ENCODE measurements around the gene KCNJ18.
"Not testable (repeated sequence)": the region's sequence is repeated elsewhere in the genome, so short reads cannot be mapped to it uniquely, and the experiment has no call there.

DNA sequence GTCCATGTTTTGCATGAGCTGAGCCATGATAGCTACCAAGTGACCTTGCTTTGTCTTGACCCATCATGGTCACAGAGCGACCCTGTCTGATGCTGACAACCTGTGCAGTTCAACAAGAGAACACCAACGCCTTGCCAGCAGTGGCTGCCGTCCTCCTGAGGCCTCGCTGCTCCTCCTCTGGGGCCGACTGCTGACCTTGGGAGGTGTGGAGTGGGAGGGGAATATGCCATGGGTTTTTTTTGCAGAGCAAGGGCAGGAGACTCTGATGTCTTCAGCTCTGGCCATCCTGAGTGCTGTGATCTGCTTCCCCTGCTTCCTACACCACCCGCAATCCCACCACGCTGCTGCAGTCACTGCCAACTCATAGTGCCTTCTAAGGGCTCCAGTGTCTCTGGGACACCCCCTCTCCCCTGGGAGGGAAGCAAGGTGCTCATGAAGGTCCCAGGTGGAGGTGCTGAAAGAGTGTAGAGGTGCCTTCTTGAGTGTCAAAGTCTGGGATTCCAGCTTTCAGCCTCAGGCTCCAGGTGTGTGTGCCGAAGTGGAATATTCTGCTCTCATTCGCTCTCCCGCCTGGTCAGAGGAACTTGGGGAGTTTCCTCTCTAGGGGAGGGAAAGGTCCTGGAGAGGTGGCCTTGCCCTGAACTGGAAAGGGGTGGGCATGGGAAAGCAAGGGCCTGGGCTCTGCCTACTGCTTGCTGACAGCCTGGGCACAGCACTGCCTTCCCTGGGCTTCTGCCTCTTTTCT, 22.5 kb upstream of the KCNJ18 start:
- not testable (repeated sequence) for TF ChIP-seq EZH2 (IDR thresholded peaks at IDR 0.05; ENCODE audit: borderline replicate concordance); EZH2phosphoT487 (IDR thresholded peaks at IDR 0.05; ENCODE audit: low read depth, severe bottlenecking, unreplicated experiment)
- TF ChIP-seq, protein P1, sequence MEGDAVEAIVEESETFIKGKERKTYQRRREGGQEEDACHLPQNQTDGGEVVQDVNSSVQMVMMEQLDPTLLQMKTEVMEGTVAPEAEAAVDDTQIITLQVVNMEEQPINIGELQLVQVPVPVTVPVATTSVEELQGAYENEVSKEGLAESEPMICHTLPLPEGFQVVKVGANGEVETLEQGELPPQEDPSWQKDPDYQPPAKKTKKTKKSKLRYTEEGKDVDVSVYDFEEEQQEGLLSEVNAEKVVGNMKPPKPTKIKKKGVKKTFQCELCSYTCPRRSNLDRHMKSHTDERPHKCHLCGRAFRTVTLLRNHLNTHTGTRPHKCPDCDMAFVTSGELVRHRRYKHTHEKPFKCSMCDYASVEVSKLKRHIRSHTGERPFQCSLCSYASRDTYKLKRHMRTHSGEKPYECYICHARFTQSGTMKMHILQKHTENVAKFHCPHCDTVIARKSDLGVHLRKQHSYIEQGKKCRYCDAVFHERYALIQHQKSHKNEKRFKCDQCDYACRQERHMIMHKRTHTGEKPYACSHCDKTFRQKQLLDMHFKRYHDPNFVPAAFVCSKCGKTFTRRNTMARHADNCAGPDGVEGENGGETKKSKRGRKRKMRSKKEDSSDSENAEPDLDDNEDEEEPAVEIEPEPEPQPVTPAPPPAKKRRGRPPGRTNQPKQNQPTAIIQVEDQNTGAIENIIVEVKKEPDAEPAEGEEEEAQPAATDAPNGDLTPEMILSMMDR (IDR thresholded peaks at IDR 0.05; ENCODE audit: poor library complexity) = not testable (repeated sequence)
